ENCODE measurements around the gene SYNJ2BP. TPM values are rescaled to one million over a fixed set of nuclear protein-coding genes. Genes with fewer than 3 reads are reported as not detected.
A peak's percentile ranks its signal among the peaks of the same experiment; 100 is the strongest.

SYNJ2BP gene
- total RNA-seq, 1 experiment from 2014 or later, result 27.9 TPM

DNA sequence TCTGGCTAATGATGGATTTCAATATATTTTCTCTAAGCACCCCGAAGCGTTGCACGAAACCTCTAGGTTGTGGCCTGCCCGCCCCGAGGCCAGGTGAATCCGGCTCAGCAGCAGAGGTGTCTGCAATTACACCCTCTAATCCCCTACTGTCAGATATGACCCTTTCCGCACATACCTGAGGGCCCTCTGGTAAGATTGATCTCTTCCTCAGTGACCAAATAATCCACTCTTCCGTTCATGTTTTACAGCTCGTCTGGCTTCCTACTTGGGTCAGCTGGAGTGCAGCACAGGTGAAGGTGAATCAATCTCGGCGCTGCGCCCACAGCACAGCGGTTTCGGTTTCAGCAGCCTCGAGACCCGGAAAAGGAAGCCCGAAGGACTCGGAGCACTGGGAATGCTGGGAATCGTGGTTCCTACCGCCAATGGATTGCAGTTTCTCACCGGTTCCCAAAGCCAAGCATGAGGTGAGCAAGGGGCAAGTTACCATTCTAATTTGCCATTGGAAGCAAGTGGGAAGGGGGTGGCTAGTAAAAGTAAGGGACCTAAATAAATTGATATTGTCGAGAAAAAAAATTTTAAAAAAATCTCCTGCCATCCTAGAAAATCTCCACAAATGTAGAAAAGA lies at the start of gene SYNJ2BP (continued):
- TF ChIP-seq, protein P1, sequence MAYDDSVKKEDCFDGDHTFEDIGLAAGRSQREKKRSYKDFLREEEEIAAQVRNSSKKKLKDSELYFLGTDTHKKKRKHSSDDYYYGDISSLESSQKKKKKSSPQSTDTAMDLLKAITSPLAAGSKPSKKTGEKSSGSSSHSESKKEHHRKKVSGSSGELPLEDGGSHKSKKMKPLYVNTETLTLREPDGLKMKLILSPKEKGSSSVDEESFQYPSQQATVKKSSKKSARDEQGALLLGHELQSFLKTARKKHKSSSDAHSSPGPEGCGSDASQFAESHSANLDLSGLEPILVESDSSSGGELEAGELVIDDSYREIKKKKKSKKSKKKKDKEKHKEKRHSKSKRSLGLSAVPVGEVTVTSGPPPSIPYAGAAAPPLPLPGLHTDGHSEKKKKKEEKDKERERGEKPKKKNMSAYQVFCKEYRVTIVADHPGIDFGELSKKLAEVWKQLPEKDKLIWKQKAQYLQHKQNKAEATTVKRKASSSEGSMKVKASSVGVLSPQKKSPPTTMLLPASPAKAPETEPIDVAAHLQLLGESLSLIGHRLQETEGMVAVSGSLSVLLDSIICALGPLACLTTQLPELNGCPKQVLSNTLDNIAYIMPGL (CRISPR knock-in tag; IDR thresholded peaks at IDR 0.05), result no peak
- TF ChIP-seq, protein P2, sequence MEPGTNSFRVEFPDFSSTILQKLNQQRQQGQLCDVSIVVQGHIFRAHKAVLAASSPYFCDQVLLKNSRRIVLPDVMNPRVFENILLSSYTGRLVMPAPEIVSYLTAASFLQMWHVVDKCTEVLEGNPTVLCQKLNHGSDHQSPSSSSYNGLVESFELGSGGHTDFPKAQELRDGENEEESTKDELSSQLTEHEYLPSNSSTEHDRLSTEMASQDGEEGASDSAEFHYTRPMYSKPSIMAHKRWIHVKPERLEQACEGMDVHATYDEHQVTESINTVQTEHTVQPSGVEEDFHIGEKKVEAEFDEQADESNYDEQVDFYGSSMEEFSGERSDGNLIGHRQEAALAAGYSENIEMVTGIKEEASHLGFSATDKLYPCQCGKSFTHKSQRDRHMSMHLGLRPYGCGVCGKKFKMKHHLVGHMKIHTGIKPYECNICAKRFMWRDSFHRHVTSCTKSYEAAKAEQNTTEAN (CRISPR knock-in tag; IDR thresholded peaks at IDR 0.05), result no peak
- peak; percentile 87 for TF ChIP-seq NR2C2 (CRISPR knock-in tag; IDR thresholded peaks at IDR 0.05)
- TF ChIP-seq, protein P3, sequence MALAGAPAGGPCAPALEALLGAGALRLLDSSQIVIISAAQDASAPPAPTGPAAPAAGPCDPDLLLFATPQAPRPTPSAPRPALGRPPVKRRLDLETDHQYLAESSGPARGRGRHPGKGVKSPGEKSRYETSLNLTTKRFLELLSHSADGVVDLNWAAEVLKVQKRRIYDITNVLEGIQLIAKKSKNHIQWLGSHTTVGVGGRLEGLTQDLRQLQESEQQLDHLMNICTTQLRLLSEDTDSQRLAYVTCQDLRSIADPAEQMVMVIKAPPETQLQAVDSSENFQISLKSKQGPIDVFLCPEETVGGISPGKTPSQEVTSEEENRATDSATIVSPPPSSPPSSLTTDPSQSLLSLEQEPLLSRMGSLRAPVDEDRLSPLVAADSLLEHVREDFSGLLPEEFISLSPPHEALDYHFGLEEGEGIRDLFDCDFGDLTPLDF (CRISPR knock-in tag; IDR thresholded peaks at IDR 0.05), result no peak
- TF ChIP-seq JUN (CRISPR knock-in tag; IDR thresholded peaks at IDR 0.05), result no peak
- no peak for TF ChIP-seq HMGA2 (CRISPR knock-in tag; IDR thresholded peaks at IDR 0.05)
- TF ChIP-seq, protein P4, sequence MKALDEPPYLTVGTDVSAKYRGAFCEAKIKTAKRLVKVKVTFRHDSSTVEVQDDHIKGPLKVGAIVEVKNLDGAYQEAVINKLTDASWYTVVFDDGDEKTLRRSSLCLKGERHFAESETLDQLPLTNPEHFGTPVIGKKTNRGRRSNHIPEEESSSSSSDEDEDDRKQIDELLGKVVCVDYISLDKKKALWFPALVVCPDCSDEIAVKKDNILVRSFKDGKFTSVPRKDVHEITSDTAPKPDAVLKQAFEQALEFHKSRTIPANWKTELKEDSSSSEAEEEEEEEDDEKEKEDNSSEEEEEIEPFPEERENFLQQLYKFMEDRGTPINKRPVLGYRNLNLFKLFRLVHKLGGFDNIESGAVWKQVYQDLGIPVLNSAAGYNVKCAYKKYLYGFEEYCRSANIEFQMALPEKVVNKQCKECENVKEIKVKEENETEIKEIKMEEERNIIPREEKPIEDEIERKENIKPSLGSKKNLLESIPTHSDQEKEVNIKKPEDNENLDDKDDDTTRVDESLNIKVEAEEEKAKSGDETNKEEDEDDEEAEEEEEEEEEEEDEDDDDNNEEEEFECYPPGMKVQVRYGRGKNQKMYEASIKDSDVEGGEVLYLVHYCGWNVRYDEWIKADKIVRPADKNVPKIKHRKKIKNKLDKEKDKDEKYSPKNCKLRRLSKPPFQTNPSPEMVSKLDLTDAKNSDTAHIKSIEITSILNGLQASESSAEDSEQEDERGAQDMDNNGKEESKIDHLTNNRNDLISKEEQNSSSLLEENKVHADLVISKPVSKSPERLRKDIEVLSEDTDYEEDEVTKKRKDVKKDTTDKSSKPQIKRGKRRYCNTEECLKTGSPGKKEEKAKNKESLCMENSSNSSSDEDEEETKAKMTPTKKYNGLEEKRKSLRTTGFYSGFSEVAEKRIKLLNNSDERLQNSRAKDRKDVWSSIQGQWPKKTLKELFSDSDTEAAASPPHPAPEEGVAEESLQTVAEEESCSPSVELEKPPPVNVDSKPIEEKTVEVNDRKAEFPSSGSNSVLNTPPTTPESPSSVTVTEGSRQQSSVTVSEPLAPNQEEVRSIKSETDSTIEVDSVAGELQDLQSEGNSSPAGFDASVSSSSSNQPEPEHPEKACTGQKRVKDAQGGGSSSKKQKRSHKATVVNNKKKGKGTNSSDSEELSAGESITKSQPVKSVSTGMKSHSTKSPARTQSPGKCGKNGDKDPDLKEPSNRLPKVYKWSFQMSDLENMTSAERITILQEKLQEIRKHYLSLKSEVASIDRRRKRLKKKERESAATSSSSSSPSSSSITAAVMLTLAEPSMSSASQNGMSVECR (CRISPR knock-in tag; IDR thresholded peaks at IDR 0.05; ENCODE audit: borderline replicate concordance), result no peak
- no peak for TF ChIP-seq TP53 (CRISPR knock-in tag; IDR thresholded peaks at IDR 0.05)
- TF ChIP-seq, protein P5, sequence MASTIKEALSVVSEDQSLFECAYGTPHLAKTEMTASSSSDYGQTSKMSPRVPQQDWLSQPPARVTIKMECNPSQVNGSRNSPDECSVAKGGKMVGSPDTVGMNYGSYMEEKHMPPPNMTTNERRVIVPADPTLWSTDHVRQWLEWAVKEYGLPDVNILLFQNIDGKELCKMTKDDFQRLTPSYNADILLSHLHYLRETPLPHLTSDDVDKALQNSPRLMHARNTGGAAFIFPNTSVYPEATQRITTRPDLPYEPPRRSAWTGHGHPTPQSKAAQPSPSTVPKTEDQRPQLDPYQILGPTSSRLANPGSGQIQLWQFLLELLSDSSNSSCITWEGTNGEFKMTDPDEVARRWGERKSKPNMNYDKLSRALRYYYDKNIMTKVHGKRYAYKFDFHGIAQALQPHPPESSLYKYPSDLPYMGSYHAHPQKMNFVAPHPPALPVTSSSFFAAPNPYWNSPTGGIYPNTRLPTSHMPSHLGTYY (CRISPR knock-in tag; IDR thresholded peaks at IDR 0.05), result no peak
- TF ChIP-seq NFYB (CRISPR knock-in tag; conservative IDR thresholded peaks at IDR 0.05; ENCODE audit: low read depth), result no peak
- no peak for TF ChIP-seq SMAD4 (CRISPR knock-in tag; IDR thresholded peaks at IDR 0.05)
- TF ChIP-seq, protein P6, sequence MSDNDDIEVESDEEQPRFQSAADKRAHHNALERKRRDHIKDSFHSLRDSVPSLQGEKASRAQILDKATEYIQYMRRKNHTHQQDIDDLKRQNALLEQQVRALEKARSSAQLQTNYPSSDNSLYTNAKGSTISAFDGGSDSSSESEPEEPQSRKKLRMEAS (CRISPR knock-in tag; IDR thresholded peaks at IDR 0.05), result peak; percentile 60
- TF ChIP-seq, protein P7, sequence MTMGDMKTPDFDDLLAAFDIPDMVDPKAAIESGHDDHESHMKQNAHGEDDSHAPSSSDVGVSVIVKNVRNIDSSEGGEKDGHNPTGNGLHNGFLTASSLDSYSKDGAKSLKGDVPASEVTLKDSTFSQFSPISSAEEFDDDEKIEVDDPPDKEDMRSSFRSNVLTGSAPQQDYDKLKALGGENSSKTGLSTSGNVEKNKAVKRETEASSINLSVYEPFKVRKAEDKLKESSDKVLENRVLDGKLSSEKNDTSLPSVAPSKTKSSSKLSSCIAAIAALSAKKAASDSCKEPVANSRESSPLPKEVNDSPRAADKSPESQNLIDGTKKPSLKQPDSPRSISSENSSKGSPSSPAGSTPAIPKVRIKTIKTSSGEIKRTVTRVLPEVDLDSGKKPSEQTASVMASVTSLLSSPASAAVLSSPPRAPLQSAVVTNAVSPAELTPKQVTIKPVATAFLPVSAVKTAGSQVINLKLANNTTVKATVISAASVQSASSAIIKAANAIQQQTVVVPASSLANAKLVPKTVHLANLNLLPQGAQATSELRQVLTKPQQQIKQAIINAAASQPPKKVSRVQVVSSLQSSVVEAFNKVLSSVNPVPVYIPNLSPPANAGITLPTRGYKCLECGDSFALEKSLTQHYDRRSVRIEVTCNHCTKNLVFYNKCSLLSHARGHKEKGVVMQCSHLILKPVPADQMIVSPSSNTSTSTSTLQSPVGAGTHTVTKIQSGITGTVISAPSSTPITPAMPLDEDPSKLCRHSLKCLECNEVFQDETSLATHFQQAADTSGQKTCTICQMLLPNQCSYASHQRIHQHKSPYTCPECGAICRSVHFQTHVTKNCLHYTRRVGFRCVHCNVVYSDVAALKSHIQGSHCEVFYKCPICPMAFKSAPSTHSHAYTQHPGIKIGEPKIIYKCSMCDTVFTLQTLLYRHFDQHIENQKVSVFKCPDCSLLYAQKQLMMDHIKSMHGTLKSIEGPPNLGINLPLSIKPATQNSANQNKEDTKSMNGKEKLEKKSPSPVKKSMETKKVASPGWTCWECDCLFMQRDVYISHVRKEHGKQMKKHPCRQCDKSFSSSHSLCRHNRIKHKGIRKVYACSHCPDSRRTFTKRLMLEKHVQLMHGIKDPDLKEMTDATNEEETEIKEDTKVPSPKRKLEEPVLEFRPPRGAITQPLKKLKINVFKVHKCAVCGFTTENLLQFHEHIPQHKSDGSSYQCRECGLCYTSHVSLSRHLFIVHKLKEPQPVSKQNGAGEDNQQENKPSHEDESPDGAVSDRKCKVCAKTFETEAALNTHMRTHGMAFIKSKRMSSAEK (CRISPR knock-in tag; IDR thresholded peaks at IDR 0.05; ENCODE audit: borderline replicate concordance), result no peak
- TF ChIP-seq SMAD3 (CRISPR knock-in tag; IDR thresholded peaks at IDR 0.05; ENCODE audit: borderline replicate concordance), result no peak
- TF ChIP-seq ATF1 (CRISPR knock-in tag; IDR thresholded peaks at IDR 0.05), result no peak
- no peak for TF ChIP-seq ZNF232 (CRISPR knock-in tag; IDR thresholded peaks at IDR 0.05)
- TF ChIP-seq, protein P8, sequence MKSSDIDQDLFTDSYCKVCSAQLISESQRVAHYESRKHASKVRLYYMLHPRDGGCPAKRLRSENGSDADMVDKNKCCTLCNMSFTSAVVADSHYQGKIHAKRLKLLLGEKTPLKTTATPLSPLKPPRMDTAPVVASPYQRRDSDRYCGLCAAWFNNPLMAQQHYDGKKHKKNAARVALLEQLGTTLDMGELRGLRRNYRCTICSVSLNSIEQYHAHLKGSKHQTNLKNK (CRISPR knock-in tag; IDR thresholded peaks at IDR 0.05), result no peak
- TF ChIP-seq, protein P9, sequence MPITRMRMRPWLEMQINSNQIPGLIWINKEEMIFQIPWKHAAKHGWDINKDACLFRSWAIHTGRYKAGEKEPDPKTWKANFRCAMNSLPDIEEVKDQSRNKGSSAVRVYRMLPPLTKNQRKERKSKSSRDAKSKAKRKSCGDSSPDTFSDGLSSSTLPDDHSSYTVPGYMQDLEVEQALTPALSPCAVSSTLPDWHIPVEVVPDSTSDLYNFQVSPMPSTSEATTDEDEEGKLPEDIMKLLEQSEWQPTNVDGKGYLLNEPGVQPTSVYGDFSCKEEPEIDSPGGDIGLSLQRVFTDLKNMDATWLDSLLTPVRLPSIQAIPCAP (CRISPR knock-in tag; IDR thresholded peaks at IDR 0.05), result 0 out of 2 replicates have a peak, but pooled peaks have one; percentile 72
